Brain microvascular endothelial cell (primary cell): ENCODE measurements around the gene C15orf40.
A peak's percentile ranks its signal among the peaks of the same experiment; 100 is the strongest.
"Not testable (repeated sequence)": the region's sequence is repeated elsewhere in the genome, so short reads cannot be mapped to it uniquely, and the experiment has no call there.

ENCODE experiments used
- DNase-seq: peaks from one replicate; pipeline ENCODE4 v3.0.0-alpha.2; 2020
- H3K27ac ChIP-seq: fragments of 250-450 bp; sonication (Bioruptor Pico); 2 replicates; pipeline ENCODE4 v1.5.1; 2020; ENCODE audit warnings: mild to moderate bottlenecking, moderate library complexity
- H3K27me3 ChIP-seq: fragments of 250-450 bp; sonication (Bioruptor Pico); replicated peaks from 2 replicates; pipeline ENCODE4 v1.5.1; 2020; ENCODE audit warnings: mild to moderate bottlenecking
- H3K36me3 ChIP-seq: fragments of 250-450 bp; sonication (Bioruptor Pico); replicated peaks from 2 replicates; pipeline ENCODE4 v1.5.1; 2020; ENCODE audit warnings: mild to moderate bottlenecking
- H3K4me3 ChIP-seq: 2 replicates; pipeline ENCODE4 v1.5.1; 2011; ENCODE audit warnings: low read depth, mild to moderate bottlenecking, control low read depth, low read length, moderate library complexity
- CTCF ChIP-seq: IDR thresholded peaks from 2 replicates; pipeline ENCODE4 v1.5.1; 2011; ENCODE audit warnings: low read depth, mild to moderate bottlenecking, moderate library complexity, low read length, control low read depth, inconsistent platforms; ENCODE audit errors: missing control alignments
- in situ Hi-C: cut with HindIII; loops from 2 replicates; pipeline ENCODE4 v1.10.0; 2017; ENCODE audit warnings: low sequenced_read_pairs, low pct_ligation_motif_present

The C15orf40 gene

GRCh38 chr15:83016906-83017305 is 5.5 kb upstream of the C15orf40 start:
- in situ Hi-C loops, result no loop called here
- DNase-seq, result no peak
- TF ChIP-seq CTCF, result no peak
- H3K27me3 ChIP-seq, result no peaks in the 10 kb centered on the region
- no peak overlapping the region for H3K27ac ChIP-seq
- no peak overlapping the region for H3K4me3 ChIP-seq
- H3K36me3 ChIP-seq, result peaks cover 21% of the 10 kb centered on the region

DNA sequence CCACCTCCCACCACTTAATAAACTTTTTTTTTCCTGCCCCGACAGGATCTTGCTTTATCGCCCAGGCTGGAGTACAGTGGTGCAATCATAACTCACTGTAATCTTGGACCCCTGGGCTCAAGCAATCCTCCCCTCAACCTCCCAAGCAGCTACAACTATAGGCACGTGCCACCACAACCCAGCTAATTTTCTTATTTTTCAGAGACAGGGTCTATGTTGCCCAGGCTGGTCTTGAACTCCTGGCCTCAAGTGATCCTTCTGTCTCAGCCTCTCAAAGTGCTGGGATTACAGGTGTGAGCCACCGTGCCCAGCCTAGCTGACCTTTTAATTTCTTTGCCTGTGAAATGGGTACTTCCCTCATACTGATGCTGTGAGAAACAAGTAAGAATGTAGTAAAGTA is 3.9 kb upstream of the C15orf40 start:
- no peak for TF ChIP-seq CTCF
- no peak for DNase-seq
- Histone ChIP-seq H3K27me3 (no peaks in the 10 kb centered on the region), H3K27ac (no peak overlapping the region), H3K4me3 (no peak overlapping the region), H3K36me3 (peaks cover 20% of the 10 kb centered on the region)
- in situ Hi-C loops, result no loop called here

DNA sequence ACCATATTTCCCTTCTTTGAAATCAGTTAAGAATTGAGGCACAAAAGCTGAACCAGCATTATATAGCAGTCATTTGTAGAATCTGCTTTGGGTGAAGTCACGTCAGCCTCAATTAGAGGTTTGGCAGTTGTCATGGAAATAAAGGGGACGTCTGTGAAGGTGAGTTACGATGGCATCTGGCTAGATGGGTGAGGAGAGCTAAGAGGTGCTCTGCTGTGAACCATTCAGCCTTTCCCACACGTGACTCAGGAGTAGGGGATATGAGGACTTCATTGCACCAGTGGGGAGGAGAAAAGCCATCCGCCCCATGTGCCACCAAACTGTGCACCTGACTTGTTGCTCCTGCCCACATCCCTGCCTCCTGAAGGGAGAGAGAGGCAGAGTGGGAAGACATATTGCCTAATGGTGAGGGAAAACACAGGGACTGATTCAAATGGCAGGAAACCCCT is 2.8 kb upstream of the C15orf40 start:
- TF ChIP-seq CTCF, result no peak
- no peaks in the 10 kb centered on the region for H3K27me3 ChIP-seq
- H3K36me3 ChIP-seq, result peaks cover 16% of the 10 kb centered on the region
- no peak overlapping the region for H3K4me3 ChIP-seq
- no peak overlapping the region for H3K27ac ChIP-seq
- no peak for DNase-seq
- in situ Hi-C loops, result no loop called here

- Histone ChIP-seq H3K27ac (no peak overlapping the region), H3K4me3 (no peak overlapping the region), H3K27me3 (no peaks in the 10 kb centered on the region), H3K36me3 (peaks cover 25% of the 10 kb centered on the region)
- DNase-seq, result no peak
- no peak for TF ChIP-seq CTCF
- in situ Hi-C loops, result no loop called here
Measured at GRCh38 chr15:83012636-83013035, 1.2 kb upstream of the C15orf40 start.

DNA sequence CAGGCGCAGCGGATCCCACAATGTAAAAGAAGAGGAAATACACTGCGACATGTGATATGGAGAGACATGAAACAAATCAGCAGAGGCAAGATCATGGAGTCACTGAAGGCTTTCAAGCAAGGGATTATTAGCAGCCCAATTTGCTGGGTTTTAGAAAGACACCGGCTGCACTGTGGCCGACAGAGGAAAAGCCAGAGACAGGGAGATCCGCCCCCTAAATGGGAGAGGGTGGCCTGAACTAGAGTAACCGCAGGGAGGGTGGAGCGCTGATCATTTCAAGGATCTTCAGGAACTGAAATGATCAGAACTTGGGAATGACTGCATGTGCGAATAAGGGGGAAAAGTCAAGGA is 612 bp upstream of the C15orf40 start:
- Histone ChIP-seq H3K27ac (peak overlapping the region; percentile 51), H3K4me3 (peak overlapping the region; percentile 98), H3K27me3 (no peaks in the 10 kb centered on the region), H3K36me3 (peaks cover 28% of the 10 kb centered on the region)
- in situ Hi-C loops, result no loop called here
- no peak for TF ChIP-seq CTCF
- no peak for DNase-seq

- Histone ChIP-seq H3K36me3 (peaks cover 23% of the 10 kb centered on the region), H3K27me3 (no peaks in the 10 kb centered on the region), H3K4me3 (peak overlapping the region; percentile 98), H3K27ac (peak overlapping the region; percentile 31)
- peak; percentile 78 for DNase-seq
- in situ Hi-C loops, result no loop called here
- peak; percentile 95 for TF ChIP-seq CTCF
Measured at GRCh38 chr15:83010709-83011270, 649 bp downstream of the C15orf40 start.

DNA sequence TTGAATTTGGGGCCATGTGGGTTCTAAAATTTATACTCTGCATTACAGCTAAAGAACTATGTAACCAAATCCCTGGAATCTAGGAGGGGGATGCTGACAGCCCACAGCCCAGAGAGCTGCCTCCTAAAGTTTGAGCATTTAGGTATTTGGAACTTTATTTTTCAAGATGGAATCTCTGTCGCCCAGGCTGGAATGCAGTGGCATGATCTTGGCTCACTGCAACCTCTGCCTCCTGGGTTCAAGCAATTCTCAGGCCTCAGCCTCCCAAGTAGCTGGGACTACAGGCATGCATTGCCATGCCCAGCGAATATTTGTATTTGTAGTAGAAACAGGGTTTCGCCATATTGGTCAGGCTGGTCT is 10.8 kb downstream of the C15orf40 start:
- H3K27ac ChIP-seq, DNase-seq, in situ Hi-C loops, H3K27me3 ChIP-seq, H3K4me3 ChIP-seq, H3K36me3 ChIP-seq: not testable (repeated sequence)
